Occipital lobe (tissue), 2 donors: ENCODE measurements around the gene LEFTY2. TPM values are rescaled to one million over a fixed set of nuclear protein-coding genes. Genes with fewer than 3 reads are reported as not detected.
"Not testable (repeated sequence)": the region's sequence is repeated elsewhere in the genome, so short reads cannot be mapped to it uniquely, and the experiment has no call there.

ENCODE experiments used
- DNase-seq: peaks from one replicate; lab custom pipeline; 2025; lab: John Stamatoyannopoulos, UW
- total RNA-seq: library from RNA; depleted of rRNA; stranded (reverse); fragments of >200 nt; gene quantifications from one replicate; pipeline ENCODE4 v1.2.3, GENCODE V29; 2014

LEFTY2 gene
- total RNA-seq, 1 donor from 2014 or later = 0.47 TPM

DNA sequence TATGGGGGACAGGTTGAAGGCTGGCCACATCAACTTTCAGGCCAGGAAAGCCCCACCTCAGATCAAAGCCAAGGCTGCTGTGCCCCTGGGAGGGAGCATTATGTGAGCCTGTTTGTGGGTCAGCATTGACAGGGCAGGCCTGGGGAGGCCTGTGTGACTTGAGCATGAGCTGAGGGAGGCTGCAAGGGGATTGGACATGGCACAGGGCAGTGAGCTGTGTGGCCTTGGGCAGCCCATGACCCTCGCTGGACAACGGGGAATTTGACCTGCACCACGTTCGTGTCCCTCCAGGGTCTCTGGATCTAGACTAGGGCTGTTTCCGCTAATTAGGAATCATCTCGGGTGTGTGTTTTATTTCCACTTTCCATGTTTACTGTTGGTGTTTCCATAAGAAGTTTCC, 34.6 kb downstream of the LEFTY2 start:
- no peak for DNase-seq

GRCh38 chr1:225903623-225904022, 37.4 kb downstream of the LEFTY2 start:
- no peak for DNase-seq

DNA sequence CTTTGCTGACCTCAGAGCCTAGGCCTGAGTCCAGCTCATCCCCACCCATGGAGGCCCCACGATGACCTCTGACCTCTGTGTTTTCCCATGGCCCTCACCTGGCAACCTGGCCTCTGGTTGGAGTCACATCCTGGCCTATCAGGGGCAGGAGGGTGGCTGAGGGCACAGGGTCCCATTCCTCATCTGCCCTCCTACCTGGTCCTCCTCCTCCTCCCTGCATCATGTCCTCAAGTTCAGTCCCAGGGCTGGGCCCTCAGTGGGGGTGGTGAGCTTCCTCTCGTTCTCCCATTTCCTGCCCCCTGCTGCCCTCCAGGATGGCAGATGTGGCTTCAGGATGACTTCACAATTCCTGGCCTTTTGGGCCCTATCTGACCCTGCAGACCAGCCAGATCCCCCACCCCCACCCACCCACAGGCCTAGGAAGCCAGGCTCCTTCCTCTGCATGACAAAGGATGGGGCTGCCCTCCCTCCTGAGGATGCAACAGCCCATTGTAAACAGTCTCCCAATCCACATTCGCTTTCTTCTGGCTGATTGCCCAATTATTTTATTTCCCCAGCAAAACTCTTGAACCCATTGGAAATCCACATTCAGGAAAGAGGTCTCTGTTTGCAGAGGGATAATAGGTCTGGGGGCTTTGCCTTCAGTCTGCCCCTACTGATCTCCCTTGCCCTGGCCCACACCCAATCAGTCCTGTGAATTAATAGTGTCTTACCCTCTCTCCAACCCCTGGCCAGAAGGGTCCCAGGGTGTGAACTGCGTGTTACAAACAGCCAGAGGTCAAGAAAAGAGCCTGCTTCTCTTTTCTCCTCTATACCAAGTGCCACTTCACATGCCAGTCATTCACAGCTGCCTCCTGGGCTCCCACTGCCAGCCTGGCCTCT, 41.7 kb downstream of the LEFTY2 start:
- no peak for DNase-seq

DNA sequence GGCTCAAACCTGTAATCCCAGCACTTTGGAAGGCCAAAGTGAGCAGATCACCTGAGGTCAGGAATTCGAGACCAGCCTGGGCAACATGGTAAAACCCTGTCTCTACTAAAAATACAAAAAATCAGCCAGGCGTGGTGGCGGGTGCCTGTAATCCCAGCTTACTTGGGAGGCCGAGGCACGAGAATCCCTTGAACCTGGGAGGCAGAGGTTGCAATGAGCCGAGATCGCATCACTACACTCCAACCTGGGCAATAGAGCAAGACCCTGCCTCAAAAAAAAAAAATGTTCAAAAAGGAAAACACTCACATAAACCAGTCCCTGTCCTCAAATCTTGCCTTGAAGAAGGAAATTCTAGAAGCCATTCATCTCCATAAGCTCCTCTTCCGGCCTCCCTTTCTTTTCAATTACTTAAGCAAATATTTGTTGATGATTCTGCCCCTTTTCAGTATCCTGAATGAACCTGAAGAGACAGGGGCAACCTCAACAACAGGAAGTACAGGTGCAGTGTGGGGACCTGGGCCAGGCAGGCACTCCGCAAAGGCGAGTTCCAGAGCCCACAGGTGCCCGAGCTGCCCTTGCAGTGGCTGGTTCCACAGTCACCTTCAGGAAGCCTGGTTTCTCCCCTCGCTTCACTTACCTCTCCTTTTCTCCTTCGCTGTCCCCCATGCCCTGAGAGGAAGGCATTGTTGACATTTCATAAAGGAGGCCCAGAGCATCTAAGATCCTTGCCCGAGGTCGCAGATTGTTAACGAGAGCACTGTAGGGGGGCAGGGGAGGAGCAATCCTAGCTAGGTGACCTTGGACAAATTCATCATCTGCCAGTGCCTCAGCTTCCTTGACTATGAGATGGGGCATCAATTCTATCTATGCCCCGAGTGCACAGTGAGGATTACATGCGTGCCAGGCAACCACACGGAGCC, 43.2 kb downstream of the LEFTY2 start:
- no peak for DNase-seq

- no peak for DNase-seq
Observed at GRCh38 chr1:225896937-225897549, 44.0 kb downstream of the LEFTY2 start.

- DNase-seq = no peak
Observed at GRCh38 chr1:225896494-225896893, 44.5 kb downstream of the LEFTY2 start.

DNA sequence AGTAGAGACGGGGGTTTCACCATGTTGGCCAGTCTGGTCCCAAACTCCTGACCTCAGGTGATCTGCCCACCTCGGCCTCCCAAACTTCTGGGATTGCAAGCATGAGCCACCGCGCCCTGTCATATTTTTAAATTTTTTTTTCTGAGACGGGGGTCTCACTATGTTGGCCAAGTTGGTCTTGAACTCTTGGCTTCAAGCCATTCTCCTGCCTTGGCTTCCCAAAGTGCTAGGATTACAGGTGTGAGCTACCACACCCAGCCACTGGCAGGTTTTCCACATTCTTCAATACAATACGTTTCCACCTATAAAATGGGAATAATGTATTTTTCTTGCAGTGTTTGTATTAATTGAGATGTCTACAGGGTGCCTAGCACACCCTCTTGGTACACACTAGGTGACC, 48.7 kb downstream of the LEFTY2 start:
- DNase-seq = no peak

GRCh38 chr1:225891229-225891972, 49.6 kb downstream of the LEFTY2 start:
- no peak for DNase-seq

GRCh38 chr1:225890346-225891228, 50.4 kb downstream of the LEFTY2 start:
- no peak for DNase-seq

DNA sequence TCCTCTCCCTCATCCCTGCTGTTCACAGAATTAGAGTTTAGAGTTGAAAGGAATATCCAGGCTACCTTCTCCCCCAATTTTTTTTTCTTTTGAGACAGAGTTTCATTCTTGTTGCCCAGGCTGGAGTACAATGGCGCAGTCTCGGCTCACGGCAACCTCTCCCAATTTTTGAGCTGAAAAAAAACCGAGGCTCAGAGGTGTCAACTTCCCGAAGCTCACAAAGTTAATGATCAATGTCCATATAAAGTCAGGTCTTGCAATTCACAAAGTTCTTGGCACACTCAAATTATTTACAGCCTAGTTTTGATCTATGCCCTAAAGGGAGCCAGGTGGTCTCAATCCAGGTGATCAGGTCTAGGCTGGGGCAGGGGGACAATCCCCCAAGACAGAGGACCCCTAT, 51.3 kb downstream of the LEFTY2 start:
- DNase-seq = no peak

DNA sequence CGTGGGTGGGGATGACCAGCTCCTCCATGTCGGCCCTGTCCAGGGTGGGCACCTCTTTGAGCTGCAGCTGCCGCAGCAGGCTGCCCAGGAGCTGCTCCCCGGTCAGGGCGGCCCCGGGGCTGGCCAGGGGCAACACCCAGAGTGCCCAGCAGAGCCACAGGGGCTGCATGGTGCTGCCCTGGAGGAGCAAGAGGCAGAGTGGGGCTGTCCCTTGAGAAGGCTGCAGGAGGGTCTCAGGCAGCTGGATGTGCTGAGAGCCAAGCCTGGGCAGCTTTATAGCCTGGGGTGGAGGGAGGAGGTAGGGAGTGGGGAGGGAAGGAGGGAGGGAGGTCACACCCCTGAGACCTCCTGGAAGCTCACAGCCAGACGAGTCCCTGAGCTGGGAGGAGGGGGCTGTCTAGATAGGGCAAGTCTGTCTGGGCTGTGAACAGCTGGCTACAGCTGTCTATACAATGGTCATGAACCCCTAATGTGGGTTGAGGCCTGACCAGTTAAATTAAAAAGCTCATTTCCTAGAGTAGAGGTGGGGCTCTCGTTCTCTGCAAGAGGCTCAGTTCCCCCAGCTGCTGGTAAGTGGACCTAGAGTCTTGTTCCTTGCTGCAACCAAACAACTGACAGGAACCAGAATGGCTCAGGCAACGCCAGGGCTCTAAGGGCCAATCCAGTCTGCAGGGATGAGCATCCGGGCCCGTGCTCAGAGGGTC, 52.0 kb downstream of the LEFTY2 start, which contains the start of gene LEFTY1:
LEFTY1 (minus strand) TSS at position 249 of the 704 bp plus-strand sequence; CDS start at position 169, 80 bp downstream.
- no peak for DNase-seq

GRCh38 chr1:225888289-225888897, 52.6 kb downstream of the LEFTY2 start:
- DNase-seq = no peak

DNA sequence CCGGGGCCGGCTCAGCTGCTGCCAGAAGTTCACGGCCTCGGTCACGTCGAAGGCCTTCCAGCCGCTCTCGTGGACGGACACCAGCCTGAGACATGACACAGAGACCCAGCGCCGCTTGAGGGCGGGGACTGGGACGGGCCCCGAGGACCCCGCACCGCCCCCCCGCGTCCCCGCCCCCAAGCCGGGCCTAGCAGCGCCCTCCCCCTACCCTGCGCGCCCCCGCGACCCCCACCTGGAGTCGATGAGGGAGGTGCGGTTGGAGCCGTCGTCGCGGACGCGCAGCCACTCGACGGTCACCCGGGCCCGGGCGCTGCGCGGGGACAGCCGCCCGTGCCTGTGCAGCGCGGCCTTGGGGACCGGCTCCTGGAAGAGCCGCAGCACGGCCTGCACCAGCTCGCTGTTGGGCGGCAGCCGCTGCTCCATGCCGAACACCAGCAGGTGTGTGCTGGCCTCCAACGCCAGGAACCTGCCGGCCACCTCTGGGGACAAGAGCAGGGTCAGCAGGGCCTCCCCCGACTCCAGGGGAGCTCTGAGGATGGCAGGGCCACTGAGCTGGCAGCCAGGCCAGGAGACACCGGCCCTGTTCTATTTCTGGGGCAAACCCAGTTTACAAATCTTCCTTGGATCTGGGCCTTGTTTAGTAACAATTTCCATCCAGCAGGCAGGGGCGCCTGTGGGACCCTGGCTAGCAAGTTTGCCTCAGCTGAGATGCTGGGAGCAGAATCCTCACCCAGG, 53.3 kb downstream of the LEFTY2 start:
- DNase-seq = not testable (repeated sequence)

DNA sequence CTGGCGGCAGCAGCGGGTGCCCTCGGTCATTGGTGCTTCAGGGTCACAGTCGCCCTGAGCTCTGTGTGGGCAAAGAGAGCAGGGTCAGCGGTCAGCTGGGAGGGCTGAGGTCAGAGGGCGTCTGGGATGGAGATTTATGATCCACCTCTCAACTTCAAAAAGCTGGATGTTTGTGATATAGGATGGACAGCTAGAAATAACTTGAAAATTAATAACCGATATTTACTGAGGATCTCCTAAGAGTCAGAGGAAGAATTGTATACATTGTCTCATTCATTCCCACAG, 54.0 kb downstream of the LEFTY2 start:
- no peak for DNase-seq
